A204.1 (cell line): ENCODE measurements around the gene ZNF511.
"Not testable (repeated sequence)": the region's sequence is repeated elsewhere in the genome, so short reads cannot be mapped to it uniquely, and the experiment has no call there.

Experiments used
- FAIRE-seq: peaks from 2 replicates; lab custom pipeline; 2012; peaks lifted over from hg19 to GRCh38; lab: Jason Lieb, UNC

The ZNF511 gene

GRCh38 chr10:133315847-133316246, 7.1 kb downstream of the ZNF511 start:
- no peak for FAIRE-seq

- FAIRE-seq, result no peak
These were observed 7.6 kb downstream of the ZNF511 start for GRCh38 chr10:133316266-133316665.

DNA sequence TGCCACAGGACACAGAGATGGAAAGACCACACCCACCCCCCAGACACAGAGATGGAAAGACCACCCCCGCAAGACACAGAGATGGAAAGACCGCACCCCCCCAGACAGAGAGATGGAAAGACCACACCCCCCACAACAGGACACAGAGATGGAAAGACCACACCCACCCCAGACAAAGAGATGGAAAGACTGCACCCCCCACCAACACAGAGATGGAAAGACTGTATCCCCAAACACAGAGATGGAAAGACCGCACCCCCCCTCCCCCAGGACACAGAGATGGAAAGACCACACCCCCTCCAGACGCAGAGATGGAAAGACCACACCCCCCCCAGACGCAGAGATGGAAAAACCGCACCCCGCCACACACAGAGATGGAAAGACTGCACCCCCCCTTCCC, 8.0 kb downstream of the ZNF511 start:
- FAIRE-seq, result no peak

- FAIRE-seq, result no peak
These were observed 9.9 kb downstream of the ZNF511 start for GRCh38 chr10:133318494-133319127.

GRCh38 chr10:133320852-133321422, 12.2 kb downstream of the ZNF511 start:
- not testable (repeated sequence) for FAIRE-seq

DNA sequence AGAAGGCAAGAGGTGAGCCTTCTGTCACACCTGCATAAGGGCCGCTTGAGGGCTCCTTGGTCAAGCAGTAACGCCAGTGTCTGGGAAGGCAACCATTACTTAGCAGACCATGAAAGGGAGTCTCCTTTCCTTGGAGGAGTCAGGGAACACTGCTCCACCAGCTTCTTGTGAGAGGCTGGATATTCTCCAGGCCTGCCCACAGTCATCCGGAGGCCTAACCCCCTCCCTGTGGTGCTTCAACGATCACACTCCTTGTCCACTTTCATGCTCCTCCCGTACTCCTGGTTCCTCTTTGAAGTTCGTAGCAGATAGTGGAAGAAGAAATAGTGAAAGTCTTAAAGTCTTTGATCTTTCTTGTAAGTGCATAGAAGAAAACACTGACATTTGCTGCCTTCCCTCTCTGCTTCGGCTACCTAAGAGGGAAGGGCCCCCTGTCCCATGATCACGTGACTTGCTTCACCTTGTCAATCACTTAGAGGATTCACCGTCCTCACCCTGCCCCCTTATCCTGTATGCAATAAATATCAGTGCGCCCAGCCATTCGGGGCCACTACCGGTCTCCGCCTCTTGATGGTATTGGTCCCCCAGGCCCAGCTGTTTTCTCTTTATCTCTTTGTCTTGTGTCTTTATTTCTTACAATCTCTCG, 13.5 kb downstream of the ZNF511 start:
- FAIRE-seq, result not testable (repeated sequence)

GRCh38 chr10:133324198-133324792, 15.6 kb downstream of the ZNF511 start:
- FAIRE-seq, result no peak

DNA sequence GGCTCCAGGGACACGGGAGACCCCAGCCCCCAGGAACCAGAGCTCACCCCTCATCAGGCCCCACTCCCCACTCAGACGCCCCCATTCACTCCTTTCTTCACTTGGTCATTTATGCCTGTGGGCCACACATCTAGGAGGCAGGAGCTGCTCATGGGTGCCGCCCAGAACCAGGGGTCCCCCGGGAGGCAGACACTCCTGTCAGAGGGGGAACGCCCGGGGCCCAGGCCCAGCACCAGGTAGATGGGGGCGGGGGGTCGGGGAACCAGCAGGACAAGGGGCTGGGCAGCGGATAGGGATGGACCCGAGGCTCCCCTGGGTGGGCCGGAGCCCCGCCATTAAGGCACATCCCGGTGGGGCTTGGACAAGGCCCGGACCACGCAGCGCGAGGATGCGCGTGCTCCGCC, 16.1 kb downstream of the ZNF511 start:
- no peak for FAIRE-seq

- FAIRE-seq, result no peak
These were observed 16.9 kb downstream of the ZNF511 start for GRCh38 chr10:133325440-133326222.

DNA sequence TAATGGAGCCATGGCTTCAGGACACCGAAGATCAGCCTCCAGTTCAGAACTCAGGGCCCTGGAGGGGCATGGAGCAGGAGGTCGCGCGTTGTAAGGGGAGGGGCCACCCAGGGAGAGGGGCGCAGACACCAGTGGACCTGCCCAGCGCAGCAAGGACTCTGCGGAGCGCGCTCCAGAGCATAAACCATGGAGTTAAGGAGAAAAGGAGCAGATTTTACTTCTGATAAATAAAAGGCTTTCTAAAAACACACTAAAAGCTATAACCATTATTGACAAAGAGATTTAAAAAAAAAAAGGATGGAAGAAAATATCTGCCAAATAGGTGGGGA, 17.5 kb downstream of the ZNF511 start:
- no peak for FAIRE-seq

DNA sequence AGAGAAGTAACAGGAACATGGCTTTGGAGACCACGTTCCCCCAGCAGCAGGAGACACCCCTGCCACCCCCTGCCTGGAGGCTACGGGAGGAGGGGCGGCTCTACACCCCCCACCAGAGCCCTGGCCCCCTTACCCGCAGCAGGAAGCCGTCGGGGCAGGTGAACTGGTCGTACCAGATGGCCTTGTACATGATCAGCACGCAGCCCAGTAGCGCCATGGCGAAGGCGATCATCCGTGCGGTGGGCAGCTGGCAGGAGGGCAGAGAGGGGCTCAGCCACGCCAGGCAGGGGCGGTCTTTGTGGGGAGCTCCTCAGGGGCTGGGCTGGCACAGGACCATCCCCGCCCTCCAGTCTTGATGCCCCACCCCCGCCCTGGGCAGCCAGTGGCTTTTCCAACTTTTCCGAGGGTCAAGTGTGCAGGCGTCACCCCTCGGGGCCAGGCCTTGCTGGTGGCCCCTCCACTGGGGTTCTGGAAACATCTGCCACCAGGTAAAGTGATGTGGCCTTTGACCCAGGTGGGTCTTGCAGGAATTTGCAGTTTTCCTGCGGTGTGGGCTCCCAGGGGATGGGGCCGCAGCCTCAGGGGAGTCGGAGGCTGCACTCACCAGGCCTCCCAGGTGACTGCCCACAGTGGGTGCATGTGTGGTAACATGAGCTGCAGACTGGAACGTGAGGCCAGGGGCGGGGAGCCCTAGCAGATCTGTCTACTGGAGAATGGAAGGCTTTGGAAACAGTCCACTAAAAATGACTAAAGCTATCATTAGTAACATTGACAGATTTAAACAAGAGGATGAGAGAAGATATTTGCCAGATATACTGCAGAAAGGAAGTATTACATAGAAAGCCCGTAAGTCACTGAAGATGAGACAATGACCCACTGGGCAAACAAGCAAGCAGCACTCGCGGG, 18.3 kb downstream of the ZNF511 start:
- FAIRE-seq, result no peak

DNA sequence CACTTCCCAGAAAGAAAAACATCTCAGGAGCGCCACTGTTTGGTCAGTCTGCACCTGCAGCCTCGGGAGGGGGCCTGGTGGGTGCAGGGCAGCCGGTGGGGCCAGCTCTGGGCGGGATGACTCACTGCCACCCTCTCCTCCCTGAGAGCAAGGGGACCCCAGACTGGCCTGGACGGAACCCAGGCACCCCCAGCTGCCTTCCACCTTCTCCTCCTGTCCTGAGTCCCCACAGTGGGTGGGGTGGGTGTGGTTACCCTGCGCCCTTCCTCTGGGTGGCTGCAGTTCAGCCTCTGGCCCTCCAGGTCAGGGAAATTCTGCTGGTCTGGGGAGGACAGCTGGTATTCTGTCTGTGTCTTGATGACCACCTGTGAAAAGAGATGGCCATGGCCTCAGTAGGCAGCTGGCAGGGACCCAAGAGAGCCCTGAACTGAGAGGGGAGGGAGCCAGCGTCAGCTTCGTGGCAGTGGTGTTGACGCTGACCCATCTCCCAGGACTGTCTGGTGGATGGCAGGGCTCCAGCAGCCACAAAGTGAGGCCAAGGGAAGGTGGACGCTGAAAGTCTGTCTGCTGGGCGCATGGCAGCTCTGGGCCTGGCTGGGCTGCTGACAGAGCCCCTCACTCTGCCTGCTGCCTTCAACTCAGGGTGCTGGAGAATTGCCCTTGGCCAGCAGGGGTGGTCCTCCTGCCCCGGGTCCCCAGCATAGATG, 19.1 kb downstream of the ZNF511 start:
- no peak for FAIRE-seq

DNA sequence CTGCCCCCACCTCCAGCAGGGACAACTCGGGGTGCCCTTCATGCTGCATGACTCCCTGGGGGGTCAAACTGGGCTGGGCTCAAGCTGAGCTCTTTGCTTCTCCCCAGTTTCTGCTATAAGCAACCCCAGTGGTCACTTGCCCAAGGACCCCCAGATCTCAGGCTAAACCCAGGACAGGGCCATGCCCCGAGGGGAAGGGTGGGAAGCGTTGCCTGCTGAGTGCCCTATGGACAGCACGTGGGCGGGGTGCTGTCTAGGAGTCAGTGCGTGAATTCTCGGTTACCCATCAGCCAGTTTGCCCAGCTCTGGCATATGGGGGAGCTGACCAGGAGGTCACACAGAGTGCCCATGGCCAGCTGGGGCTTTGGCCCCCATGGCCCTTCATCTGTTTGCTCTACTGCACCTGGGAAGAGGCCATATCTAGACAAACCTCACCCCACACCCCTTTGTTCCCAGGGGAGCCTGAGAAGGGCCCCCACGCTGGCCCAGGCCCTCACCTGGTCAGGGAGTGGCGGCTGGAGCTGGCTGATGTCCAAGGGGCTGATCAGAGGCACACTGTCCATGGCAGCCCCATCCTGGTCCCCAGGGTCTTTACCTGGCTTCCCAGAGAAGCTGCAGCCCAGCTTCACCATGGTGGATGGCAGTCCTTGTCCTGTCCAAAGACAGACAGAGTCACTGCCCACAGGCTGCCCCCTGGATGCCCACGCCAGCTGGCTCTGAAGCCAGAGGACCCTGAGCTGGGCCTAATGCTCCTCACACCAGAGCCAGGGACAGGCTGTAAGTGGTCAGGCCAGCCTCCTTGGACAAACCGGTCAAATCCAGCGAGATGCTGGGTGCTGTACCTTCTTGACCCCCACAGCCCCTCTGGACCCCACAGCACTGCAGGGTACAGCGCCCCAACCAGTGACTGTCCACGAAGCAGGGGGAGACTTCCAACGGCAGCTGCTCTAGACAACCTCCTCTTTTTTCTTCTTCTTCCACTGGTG, 19.9 kb downstream of the ZNF511 start:
- no peak for FAIRE-seq

DNA sequence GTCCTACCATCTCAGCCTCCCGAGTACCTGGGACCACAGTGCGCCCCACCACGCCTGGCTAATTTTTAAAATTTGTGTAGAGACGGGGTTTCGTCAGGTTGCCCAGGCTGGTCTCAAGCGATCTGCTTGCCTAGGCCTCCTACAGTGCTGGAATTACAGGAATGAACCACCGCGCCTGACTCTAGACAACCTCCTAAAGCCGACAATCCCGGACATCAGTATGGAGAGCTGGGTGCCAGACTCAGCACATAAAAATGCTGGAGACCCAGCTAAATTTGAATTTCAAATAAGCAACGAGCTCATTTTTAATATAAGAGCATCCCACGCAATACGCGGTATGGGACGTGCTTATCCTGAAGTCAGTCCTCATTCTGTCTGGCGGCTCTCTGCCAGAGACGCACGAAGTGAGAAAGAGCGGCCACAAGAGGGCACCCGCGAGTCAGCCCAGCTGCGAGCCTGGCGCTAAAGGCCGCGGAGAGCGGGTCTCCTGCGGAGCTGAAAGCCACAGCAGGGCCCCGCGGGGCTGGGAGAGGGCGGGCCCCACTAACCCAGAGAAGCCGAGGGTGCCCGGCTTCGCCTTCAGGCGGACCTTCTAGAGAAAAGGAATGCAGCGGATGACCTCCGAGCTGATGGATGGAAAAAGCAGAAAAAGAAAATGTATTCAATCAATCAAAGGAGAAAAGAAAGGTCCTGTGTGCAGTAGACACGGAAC, 20.9 kb downstream of the ZNF511 start:
- peak; percentile 69 for FAIRE-seq

GRCh38 chr10:133332936-133333699, 24.4 kb downstream of the ZNF511 start:
- no peak for FAIRE-seq

- FAIRE-seq, result no peak
These were observed 26.0 kb downstream of the ZNF511 start for GRCh38 chr10:133334503-133335245.

- FAIRE-seq, result no peak
These were observed 26.8 kb downstream of the ZNF511 start for GRCh38 chr10:133335246-133336117.
